MM.1S (cell line): ENCODE measurements around the gene MYO1C.

Experiments used
- CTCF ChIP-seq: fragments of 300-600 bp; sonication (generic); IDR thresholded peaks from 2 replicates; pipeline ENCODE4 v1.5.1; 2016; ENCODE audit warnings: antibody characterized with exemption, low read length, mixed read lengths
- EZH2 ChIP-seq: fragments of 300-600 bp; sonication (generic); optimal IDR thresholded peaks from 2 replicates; pipeline ENCODE3; 2017; ENCODE audit warnings: low read depth, mild to moderate bottlenecking, antibody characterized with exemption, low read length, mixed read lengths

GRCh38 chr17:1490643-1491442, 1.6 kb downstream of the MYO1C start:
- TF ChIP-seq CTCF (no peak), EZH2 (no peak)
